Psoas muscle (tissue), 8 donors: ENCODE results near the gene VIL1. TPM values are rescaled to one million over a fixed set of nuclear protein-coding genes. Genes with fewer than 3 reads are reported as not detected.

Experiments
- ATAC-seq, 4 donors: fragments of 200-7000 bp; cut with Tn5 transposase; one replicate each; pipeline ENCODE4 v1.9.1; 2020; ENCODE audit warnings: moderate library complexity in 3 of 4, mild to moderate bottlenecking in 2 of 4
- DNase-seq, 2 donors: peaks; one replicate each; pipeline ENCODE4 v3.0.0-alpha.2; 2020
- H3K27ac ChIP-seq: fragments of 200-600 bp; one replicate; pipeline ENCODE4 v1.8.0; 2022
- H3K27me3 ChIP-seq, 3 donors: fragments of 200-600 bp in 1 of 3; one replicate each; pipeline versions ENCODE4 v1.6.1 to v1.8.0; 2013 to 2022; ENCODE audit warnings: low read length in 2 of 3, mild to moderate bottlenecking in 2 of 3, moderate library complexity in 1 of 3; ENCODE audit not compliant: insufficient read depth in 3 of 3
- H3K36me3 ChIP-seq, 2 donors: fragments of 200-600 bp in 1 of 2; one replicate each; pipeline versions ENCODE4 v1.6.1 to v1.8.0; 2013 to 2022; ENCODE audit warnings: low read depth in 1 of 2, mild to moderate bottlenecking in 1 of 2, moderate library complexity in 1 of 2; ENCODE audit not compliant: insufficient read depth in 1 of 2
- H3K4me1 ChIP-seq: fragments of 200-600 bp; one replicate; pipeline ENCODE4 v1.8.0; 2022
- H3K4me3 ChIP-seq: fragments of 200-600 bp; one replicate; pipeline ENCODE4 v1.8.0; 2022; ENCODE audit warnings: mild to moderate bottlenecking
- H3K9me3 ChIP-seq: fragments of 200-600 bp; one replicate; pipeline ENCODE4 v1.8.0; 2022
- CTCF ChIP-seq: fragments of 200-600 bp; IDR thresholded peaks from one replicate; pipeline ENCODE4 v1.8.0; 2022; ENCODE audit warnings: antibody characterized with exemption
- WGBS, 3 donors: extraction: QIAGEN DNeasy Blood & Tissue Kit; methylation state at CpG; one replicate each; pipeline versions ENCODE4 v1.1.6 to v1.1.7; 2013; 5-methylcytosine and 5-hydroxymethylcytosine counted together
- intact Hi-C, 2 donors: fragments of 100-400 bp; cut with DNase I; formaldehyde crosslinking; loops; one replicate each; pipeline versions ENCODE4 v1.11.0 to v1.14.2; 2022
- polyA plus RNA-seq, 3 donors: library from polyadenylated mRNA; stranded (reverse); fragments of 200-250 nt; gene quantifications; one replicate each; pipeline ENCODE4 v1.2.3, GENCODE V29; 2013
- total RNA-seq, 4 donors: library from RNA; stranded (reverse); fragmentation: NEBNext Ultra II Directional in 2 of 4; extraction: Animal tissue kit (Norgen Biotek cat#: 25700) in 2 of 4; gene quantifications; one replicate each; pipeline versions ENCODE4 v1.2.1 to v1.2.4, GENCODE V29; 2021 to 2023
- donor health status: healthy with polysubstance abuse.
- donor health status: DM: no; HTN: no; CAD: no; lungs with moderate emphysema.
- donor health status: Bipolar disorder and iron deficiency.
- donor health status: healthy.
- donor health status: DM: yes; HTN: yes; CAD: no.
- donor health status: DM: no; HTN: no; CAD: no.
- donor health status: DM: no; HTN: no; CAD: no.
- donor health status: DM: yes; HTN: yes; CAD: no.

Gene VIL1
- total and polyA plus RNA-seq, 7 donors: 0.08 to 0.10 (median 0.10) TPM; not detected in 4

DNA sequence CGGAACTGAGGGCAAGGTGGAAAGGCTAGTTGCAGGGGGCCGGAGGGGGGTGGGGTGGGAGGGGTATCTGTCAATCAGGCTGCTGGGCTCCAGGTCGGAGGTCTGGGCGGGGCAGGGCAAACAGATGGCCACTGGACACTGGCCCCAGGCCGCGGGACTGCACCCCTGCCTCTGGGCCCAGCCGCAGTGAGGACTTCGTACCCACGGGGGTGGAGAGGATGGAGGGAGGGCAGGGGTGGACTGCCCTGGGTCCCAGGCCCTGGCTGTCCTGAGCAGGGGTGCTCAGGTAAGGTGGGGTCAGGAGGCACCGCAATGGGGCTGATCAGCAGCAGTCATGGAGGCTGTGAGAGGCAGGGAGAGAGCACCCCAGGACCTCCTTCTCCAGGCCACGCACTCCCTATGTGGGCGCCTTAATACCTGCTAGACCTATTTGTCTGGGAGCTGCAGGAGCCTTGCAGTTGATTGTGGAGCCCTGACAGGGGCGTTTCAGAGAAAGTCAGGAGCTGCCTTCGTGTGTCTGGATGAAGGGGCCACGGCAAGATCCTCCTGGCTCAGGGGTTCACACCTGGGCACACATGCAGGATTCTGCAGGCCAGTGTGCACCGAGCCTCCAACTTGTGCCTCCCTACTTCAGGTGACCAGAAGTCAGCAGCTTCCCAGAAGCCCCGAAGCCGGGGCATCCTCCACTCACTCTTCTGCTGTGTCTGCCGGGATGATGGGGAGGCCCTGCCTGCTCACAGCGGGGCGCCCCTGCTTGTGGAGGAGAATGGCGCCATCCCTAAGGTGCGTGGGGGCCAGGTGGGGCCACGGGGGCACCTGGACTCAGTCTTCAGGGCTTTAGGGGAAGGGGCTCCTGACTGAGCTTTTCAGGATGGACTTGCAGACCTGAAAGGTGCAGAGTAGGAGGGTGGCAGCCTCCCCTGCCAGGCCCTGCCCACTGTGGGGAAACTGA lies 17.7 kb upstream of the VIL1 start:
- peaks cover 34% of the 10 kb centered on the region for H3K4me1 ChIP-seq
- no peaks in the 10 kb centered on the region for H3K27me3 ChIP-seq
- peaks cover 0 to 44% of the 10 kb centered on the region in 2 donors for H3K36me3 ChIP-seq
- 31 to 39% (median 38%) methylated on average over 22 to 24 of the region's 24 CpGs for WGBS, 3 donors
- no peak for TF ChIP-seq CTCF
- H3K27ac ChIP-seq: peak overlapping the region; percentile 99
- intact Hi-C loops: loop anchor here in 1 of 2 donors (10.0 kb wide), 1 partner anchor 264 kb away; no protein-coding TSS in a partner anchor
- no peak for DNase-seq
- no peak for ATAC-seq
- H3K4me3 ChIP-seq: peak overlapping the region; percentile 91
- no peaks in the 10 kb centered on the region for H3K9me3 ChIP-seq

- Histone ChIP-seq H3K9me3 (no peaks in the 10 kb centered on the region), H3K36me3 (peaks cover 0 to 44% of the 10 kb centered on the region in 2 donors), H3K4me3 (peak overlapping the region; percentile 91), H3K27ac (peak overlapping the region; percentile 9), H3K4me1 (peaks cover 37% of the 10 kb centered on the region), H3K27me3 (no peaks in the 10 kb centered on the region)
- intact Hi-C loops: loop anchor here in 1 of 2 donors (2.0 to 10.0 kb wide), 2 partner anchors 167 to 263 kb away; partner anchors contain the start of genes CNOT9 and USP37
- no peak for TF ChIP-seq CTCF
- DNase-seq (no peak), ATAC-seq (no peak)
- 57 to 66% (median 65%) methylated on average over 8 to 9 of the region's 9 CpGs for WGBS, 3 donors
These were observed 17.0 kb upstream of the VIL1 start for GRCh38 chr2:218401890-218402289.

DNA sequence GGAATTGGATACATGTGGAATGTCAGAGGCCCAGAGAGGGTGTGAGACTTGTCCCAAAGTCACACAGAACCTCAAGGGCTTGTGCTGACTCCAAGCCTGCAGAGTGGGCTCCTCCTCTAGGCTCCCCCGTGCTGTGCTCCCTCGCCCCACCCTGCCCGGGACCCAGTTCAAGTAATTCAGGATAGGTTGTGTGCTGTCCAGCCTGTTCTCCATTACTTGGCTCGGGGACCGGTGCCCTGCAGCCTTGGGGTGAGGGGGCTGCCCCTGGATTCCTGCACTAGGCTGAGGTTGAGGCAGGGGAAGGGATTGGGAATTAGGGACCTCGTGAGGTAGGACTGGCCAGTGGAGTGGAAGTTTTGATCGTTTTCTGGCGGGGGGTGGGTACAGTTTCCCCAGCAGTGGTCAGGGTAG lies 16.4 kb upstream of the VIL1 start:
- Histone ChIP-seq H3K36me3 (peaks cover 0 to 44% of the 10 kb centered on the region in 2 donors), H3K4me3 (no peak overlapping the region), H3K27me3 (no peaks in the 10 kb centered on the region), H3K4me1 (peaks cover 38% of the 10 kb centered on the region), H3K9me3 (no peaks in the 10 kb centered on the region), H3K27ac (peak overlapping the region; percentile 9)
- no peak for TF ChIP-seq CTCF
- intact Hi-C loops: loop anchor here in 1 of 2 donors (2.0 to 10.0 kb wide), 2 partner anchors 166 to 262 kb away; partner anchors contain the start of genes CNOT9 and USP37
- ATAC-seq (no peak), DNase-seq (no peak)
- WGBS, 3 donors: 44 to 68% (median 47%) methylated on average over 8 of the region's 8 CpGs

DNA sequence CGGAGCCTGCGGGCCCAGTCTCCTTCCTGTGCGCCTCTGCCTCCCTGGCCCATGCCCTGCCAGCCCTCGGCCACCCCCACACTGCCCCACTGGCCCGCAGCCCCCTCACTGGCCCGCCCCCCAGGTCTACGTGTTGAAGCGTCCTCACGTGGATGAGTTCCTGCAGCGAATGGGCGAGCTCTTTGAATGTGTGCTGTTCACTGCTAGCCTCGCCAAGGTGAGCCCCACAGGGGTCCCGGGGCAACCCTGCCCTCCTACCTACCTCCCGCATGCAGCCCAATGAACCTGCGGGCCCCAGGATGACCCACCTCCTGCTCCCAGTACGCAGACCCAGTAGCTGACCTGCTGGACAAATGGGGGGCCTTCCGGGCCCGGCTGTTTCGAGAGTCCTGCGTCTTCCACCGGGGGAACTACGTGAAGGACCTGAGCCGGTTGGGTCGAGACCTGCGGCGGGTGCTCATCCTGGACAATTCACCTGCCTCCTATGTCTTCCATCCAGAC lies 16.0 kb upstream of the VIL1 start:
- Histone ChIP-seq H3K4me1 (peaks cover 34% of the 10 kb centered on the region), H3K36me3 (peaks cover 0 to 44% of the 10 kb centered on the region in 2 donors), H3K27me3 (no peaks in the 10 kb centered on the region), H3K9me3 (no peaks in the 10 kb centered on the region), H3K4me3 (no peak overlapping the region), H3K27ac (peak overlapping the region; percentile 9)
- intact Hi-C loops: loop anchor here in 1 of 2 donors (2.0 to 10.0 kb wide), 2 partner anchors 166 to 262 kb away; partner anchors contain the start of genes CNOT9 and USP37
- DNase-seq (no peak), ATAC-seq (no peak)
- 80 to 90% (median 84%) methylated on average over 19 to 26 of the region's 26 CpGs for WGBS, 3 donors
- no peak for TF ChIP-seq CTCF
